SKM-1 treated with dmso at 0.1 percent for 144 hours (cell line): ENCODE data around the gene GPX1.
"Not testable (repeated sequence)": the region's sequence is repeated elsewhere in the genome, so short reads cannot be mapped to it uniquely, and the experiment has no call there.

Experiments used
- DNase-seq: peaks from one replicate; lab custom pipeline; 2025; ENCODE audit not compliant: unreplicated experiment; lab: John Stamatoyannopoulos, UW

Gene GPX1

DNA sequence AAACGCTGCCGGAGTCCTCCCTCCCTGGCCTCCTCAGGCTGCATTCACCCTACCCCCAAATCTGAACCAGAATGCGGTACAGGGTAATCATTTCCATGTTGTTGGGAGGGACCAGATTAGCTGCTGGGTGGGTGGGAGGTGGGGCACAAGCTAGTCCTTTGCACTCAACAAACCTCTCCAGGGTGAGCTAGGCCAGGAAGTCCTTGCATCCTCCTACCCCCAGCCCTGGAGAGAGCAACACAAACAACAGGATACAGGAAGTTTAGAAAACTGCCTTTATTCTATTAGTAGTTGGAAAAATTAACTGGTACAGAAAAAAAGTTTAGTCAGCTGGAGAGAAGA is 702 bp upstream of the GPX1 start:
- no peak for DNase-seq

GRCh38 chr3:49357443-49358216 is 523 bp downstream of the GPX1 start:
- not testable (repeated sequence) for DNase-seq

- not testable (repeated sequence) for DNase-seq
Measured at GRCh38 chr3:49357095-49357442, 1.1 kb downstream of the GPX1 start.

GRCh38 chr3:49352890-49353421 is 5.2 kb downstream of the GPX1 start:
- no peak for DNase-seq

- DNase-seq, result no peak
Measured at GRCh38 chr3:49352281-49352680, 5.9 kb downstream of the GPX1 start.

- DNase-seq, result peak; percentile 46
Measured at GRCh38 chr3:49351521-49352011, 6.6 kb downstream of the GPX1 start.

DNA sequence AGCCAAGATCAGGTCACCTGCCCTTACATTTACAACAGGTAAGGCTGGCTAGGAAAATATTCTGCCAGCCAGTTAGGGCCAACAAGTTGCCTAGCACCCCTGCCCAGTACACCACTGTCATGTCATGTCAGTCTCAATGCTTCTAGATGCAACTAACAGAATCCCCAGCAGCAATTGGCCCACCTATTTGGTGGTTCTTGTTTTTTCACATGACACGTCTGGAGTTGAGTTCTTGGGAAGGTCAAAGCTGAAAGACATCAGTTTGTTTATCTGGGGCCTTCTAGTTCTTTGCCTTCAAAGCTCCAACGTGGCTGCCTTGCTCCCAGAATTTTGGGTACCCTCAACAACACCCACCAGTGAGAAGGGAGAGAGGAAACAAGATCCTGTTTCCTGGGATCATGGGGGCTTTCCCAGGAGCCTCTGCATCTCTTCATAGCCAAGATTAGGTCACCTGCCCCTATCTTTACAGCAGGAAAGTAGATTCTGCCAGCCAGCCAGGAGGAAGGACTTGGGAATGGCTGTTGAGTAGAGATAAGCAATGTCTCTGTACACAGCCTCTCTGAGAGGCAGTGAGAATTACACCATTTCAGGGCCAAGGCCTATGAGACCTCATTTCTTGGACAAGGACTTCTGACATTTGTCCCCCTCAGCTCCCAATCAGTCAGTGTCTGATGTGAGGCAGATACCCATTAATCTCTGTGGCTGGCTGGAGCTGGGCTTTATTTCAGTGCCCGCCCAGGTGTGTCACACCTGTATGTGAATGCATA is 8.6 kb downstream of the GPX1 start:
- no peak for DNase-seq

DNA sequence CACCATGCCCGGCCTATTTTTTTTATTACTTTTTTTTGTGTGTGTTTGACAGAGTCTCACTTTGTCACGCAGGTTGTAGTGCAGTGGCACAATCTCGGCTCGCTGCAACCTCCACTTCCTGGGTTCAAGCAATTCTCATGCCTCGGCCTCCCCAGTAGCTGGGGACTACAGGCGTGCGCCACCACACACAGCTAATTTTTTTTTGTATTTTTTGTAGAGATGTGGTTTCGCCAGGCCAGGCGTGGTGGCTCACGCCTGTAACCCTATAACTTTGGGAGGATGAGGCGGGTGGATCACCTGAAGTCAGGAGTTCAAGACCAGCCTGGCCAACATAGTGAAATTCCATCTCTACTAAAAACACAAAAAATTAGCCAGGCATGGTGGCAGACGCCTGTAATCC is 9.8 kb downstream of the GPX1 start:
- not testable (repeated sequence) for DNase-seq

DNA sequence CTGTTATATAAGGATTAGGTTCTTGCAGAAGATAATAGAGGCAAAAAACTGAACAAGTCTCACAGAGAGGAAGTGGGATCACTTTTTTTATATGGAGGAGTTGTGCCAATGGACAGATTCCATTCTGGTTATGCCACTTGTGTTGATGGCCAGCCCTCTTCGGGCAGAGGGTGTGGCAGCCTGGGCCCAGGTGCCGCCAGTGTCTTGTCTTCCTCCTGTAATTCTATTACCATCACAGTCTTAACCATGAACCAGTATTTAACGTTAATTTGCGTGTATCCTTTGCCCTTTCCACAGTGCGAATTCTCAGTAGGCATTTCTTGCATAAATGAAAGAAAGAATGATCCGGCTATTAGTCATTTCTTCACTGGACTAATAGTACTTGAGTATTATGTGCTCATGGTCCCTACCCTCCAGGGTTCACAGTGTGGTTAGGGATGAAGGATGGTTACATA is 11.3 kb downstream of the GPX1 start:
- no peak for DNase-seq

GRCh38 chr3:49343163-49343562 is 15.0 kb downstream of the GPX1 start:
- DNase-seq, result peak; percentile 41

DNA sequence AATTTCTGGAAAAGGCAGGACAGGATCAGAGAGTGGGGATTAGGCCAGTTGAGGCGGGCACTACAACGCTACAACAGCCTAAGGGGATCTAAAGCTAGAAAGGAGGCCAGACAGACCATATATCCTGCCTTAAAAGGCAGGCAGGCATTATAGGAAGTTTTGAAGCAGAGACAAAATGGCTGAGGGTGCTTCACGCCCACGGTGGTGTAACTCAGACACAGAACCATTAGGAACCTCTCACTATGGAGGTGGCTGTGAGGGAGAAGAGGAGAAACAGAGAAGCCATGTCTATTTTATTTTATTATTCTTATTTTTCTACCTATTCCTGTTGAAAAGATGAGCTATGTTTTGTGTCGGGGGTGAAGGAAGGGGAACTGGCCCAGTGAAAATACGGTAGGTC is 16.2 kb downstream of the GPX1 start:
- DNase-seq, result no peak

DNA sequence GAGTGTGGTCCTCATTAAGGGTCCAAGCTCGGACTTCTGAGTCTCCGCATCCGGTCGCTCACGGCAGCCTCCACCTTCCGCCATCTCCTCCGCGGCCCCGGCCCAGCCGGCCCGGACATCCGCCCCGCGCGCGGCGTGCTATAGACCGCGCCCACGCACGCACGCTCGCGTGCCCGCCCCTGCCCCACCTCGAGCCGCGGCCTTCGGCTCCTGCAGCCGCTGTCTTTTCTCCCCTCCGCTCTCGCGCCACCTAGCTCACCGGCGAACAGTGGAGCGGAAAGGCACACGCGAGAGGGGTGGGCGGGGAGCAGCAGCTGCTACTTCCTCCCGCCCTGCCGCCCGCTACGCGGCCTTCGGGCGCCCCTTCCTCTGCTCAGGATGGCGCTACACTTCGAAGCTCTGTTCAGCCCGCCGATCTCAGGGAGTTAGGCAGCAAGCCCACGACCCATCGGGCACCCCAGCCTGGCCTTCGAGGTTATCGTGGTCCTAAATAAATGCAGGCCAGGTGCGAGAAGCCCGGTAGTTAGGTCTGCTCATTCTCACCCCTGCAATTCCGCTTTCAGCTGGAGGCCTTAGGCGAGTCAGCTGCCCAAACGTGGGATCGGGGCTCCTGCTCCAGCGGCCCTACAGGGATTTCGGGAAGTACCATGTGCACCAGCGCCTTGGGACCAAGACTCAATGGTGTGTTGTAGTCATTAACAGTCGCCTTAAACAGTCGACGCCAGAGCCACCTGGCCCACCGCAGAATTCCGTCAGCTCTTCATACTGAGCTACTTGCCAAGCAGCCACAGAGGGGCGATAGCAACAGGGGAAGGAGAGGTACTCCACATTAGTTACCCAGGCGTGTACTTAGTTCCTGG is 18.0 kb downstream of the GPX1 start, which contains the start of gene USP4:
TSS of gene USP4 (minus strand) at position 113 of the 860 bp plus-strand sequence. CDS start at position 84, 29 bp downstream.
- peak; percentile 90 for DNase-seq

DNA sequence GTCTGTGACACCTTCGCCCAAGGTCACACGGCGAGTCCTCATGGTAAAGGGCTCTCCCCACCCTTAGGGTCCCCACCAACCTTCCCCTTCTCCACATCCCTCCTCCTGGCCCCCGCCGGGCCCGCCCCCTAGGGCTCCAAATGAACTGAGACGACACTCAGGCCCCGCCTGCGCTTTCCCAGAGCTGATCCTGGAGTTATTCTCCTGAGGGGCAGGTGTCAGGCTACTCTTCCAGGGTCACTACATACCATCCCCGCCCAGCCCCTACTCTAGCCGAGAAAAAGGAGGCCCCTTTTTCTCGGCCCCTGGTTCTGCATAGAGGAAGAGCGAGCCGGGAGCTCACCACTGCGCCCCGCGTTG is 18.6 kb downstream of the GPX1 start:
- no peak for DNase-seq

DNA sequence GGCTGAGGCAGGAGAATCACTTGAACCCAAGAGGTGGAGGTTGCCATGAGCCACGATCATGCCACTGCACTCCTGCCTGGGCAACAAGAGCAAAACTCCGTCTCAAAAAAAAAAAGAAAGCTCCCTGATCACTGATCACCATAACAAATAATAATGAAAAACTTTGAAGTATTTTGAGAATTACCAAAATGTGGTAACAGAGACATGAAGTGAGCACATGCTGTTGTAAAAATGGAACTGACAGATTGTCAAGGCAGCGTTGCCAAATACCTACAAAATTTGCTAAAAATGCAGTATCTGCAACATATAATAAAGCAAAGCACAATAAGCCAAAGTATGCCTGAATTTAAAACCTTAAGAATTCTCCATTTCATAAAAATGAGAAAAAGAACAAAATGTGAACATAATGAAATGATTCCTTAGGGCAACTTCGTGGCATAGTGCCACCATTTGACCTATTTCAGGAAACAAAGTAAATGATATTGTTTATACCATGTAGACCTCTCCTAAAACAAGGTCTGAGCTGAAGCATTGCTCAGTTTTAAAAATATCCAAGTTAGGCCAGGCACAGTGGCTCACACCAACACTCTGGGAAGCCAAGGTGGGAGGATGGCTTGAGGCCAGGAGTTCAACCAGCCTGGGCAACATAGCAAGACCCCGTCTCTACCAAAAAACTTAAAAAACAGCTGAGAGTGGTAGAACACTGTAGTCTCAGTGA is 24.1 kb downstream of the GPX1 start:
- no peak for DNase-seq

DNA sequence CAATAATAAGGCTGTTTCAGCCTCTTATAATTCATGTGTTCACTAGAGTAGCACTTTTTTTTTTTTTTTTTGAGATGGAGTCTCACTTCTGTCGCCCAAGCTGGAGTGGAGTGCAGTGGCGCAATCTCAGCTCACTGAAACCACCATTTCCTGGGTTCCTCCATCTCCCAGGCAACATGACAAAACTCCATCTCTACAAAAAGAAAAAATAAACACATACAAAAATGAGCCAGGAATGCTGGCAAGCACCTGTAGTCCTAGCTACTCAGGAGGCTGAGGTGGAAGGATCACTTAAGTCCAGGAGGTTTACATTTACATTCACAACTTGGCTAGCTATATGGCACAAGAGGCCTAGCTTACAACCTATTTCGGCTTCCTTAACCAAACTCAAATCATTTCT is 25.1 kb downstream of the GPX1 start:
- peak; percentile 66 for DNase-seq

DNA sequence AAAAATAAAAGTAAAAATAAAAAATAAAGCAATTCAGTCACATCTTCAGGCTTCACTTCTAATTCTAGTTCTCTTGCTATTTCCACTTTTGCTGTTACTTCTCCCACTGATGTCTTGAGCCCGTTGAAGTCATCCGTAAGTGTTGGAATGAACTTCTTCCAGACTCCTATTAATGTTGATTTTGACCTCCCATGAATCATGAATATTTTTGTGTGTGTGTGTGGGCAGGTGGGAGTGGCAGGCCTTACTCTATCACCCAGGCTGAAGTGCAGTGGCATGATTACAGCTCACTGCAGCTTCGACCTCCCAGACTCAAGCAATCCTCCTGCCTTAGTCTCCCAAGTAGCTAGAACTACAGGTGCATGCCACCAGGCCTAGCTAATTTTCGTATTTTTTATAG is 29.0 kb downstream of the GPX1 start:
- no peak for DNase-seq

GRCh38 chr3:49328350-49328749 is 29.8 kb downstream of the GPX1 start:
- not testable (repeated sequence) for DNase-seq

DNA sequence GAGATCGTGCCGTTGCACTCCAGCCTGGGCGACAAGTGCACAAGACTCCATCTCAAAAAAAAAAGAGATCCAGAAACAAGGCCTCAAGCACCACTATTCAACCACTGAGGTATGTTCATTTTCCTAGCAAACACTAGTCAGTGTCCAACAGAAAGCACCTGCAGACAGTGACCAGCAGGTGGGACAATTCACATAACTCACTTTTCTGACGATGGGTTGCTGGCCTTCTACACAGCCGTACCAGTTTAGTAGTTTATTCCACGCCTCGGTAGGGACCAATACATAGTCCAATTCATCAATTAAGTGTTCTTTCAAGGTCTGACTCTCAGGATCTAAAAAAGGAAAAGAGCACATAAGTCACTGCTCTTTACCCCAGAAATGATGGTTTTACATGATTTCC is 30.7 kb downstream of the GPX1 start:
- DNase-seq, result no peak

- no peak for DNase-seq
Measured at GRCh38 chr3:49324768-49325167, 33.4 kb downstream of the GPX1 start.

DNA sequence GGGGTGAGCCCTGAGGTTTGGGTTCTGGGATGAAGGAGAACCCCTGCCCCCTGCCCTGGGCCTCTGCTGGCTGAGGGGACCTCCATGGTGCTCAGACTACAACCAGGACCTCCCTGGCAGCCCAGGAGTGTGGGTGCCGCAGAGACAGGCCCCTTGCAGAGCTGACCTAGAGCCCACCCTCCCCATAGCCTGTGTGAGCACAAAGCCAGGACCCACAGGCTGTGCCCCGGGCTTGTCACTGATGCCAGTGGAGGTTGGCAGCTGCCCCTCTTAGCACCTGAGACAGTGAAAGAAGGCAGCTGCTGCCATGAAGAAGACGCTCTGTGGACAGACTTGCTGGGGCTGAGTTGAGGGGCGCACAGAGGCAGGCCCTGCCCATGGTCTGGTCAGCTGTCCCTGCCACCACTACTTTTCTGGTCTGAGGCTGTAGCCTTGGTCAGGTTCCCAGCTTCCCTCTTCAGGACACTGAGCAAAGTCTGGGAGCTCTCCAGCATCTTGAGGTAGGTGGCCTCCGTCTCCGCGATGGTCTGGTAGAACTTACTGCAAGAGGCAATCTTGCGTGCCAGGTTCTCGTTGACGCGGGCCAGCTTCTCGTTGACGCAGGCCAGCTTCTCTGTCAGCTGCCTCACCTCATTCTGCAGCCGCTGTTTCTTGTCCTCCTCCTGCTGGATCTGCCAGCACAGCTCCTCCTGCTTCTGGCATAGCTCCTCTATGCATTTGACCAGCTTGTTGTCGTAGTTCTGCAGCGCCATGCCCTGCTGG is 41.3 kb downstream of the GPX1 start:
- DNase-seq, result no peak
